GM12878 (cell line): ENCODE measurements around the gene SH2D7. TPM values are rescaled to one million over a fixed set of nuclear protein-coding genes. Genes with fewer than 3 reads are reported as not detected.
A peak's percentile ranks its signal among the peaks of the same experiment; 100 is the strongest.

Experiments used
- CREM ChIP-seq: IDR thresholded peaks from 2 replicates; pipeline ENCODE4 v1.6.1; 2014; ENCODE audit warnings: antibody characterized with exemption, low read depth
- DPF2 ChIP-seq: fragments of 450-650 bp; IDR thresholded peaks from 2 replicates; pipeline ENCODE4 v1.6.1; 2017; ENCODE audit warnings: mild to moderate bottlenecking
- EP300 ChIP-seq, 2 experiments: fragments of 150-350 bp in 1 of 2; IDR thresholded peaks; 2 replicates each; pipeline ENCODE4 v1.6.1; 2011 to 2012; ENCODE audit warnings: low read depth in 2 of 2, low read length in 2 of 2, borderline replicate concordance in 1 of 2, improper control_type of control experiment in 1 of 2, inconsistent platforms in 1 of 2; ENCODE audit not compliant: control insufficient read depth in 1 of 2
- EZH2 ChIP-seq: IDR thresholded peaks from 2 replicates; pipeline ENCODE4 v1.6.1; 2012; ENCODE audit warnings: low read depth, mild to moderate bottlenecking, control low read depth, inconsistent platforms, low read length, borderline replicate concordance; ENCODE audit not compliant: control insufficient read depth
- GABPA ChIP-seq: IDR thresholded peaks from 2 replicates; pipeline ENCODE4 v1.6.1; 2014; ENCODE audit warnings: antibody characterized with exemption, low read depth, mild to moderate bottlenecking, inconsistent platforms
- JUNB ChIP-seq: IDR thresholded peaks from 2 replicates; pipeline ENCODE4 v1.6.1; 2016; ENCODE audit warnings: antibody characterized with exemption, mild to moderate bottlenecking
- MAX ChIP-seq: IDR thresholded peaks from 2 replicates; pipeline ENCODE4 v1.6.1; 2012; ENCODE audit warnings: low read depth, low read length, improper control_type of control experiment
- NBN ChIP-seq: fragments of 450-650 bp; IDR thresholded peaks from 2 replicates; pipeline ENCODE4 v1.6.1; 2016
- NFYB ChIP-seq: IDR thresholded peaks from 2 replicates; pipeline ENCODE4 v1.6.1; 2011; ENCODE audit warnings: low read depth, mild to moderate bottlenecking, low read length, improper control_type of control experiment, moderate library complexity; ENCODE audit not compliant: insufficient read depth
- PAX8 ChIP-seq: fragments of 450-650 bp; IDR thresholded peaks from 2 replicates; pipeline ENCODE4 v1.6.1; 2017; ENCODE audit warnings: mild to moderate bottlenecking, moderate library complexity
- POLR2A ChIP-seq: IDR thresholded peaks from 2 replicates; pipeline ENCODE4 v1.6.1; 2011; ENCODE audit warnings: low read depth, mild to moderate bottlenecking, low read length
- RAD21 ChIP-seq: IDR thresholded peaks from 2 replicates; pipeline ENCODE4 v1.6.1; 2011; ENCODE audit warnings: mild to moderate bottlenecking, low read depth, low read length, moderate library complexity; ENCODE audit not compliant: insufficient read depth
- RBBP5 ChIP-seq: fragments of 200-600 bp; sonication (generic); conservative IDR thresholded peaks from 2 replicates; pipeline ENCODE4 v1.6.1; 2016
- RELA ChIP-seq: fragments of 450-650 bp; IDR thresholded peaks from 2 replicates; pipeline ENCODE4 v1.8.0; 2014; ENCODE audit warnings: borderline replicate concordance; ENCODE audit not compliant: partially characterized antibody
- SMC3 ChIP-seq: IDR thresholded peaks from 2 replicates; pipeline ENCODE4 v1.6.1; 2011; ENCODE audit warnings: low read length, improper control_type of control experiment, borderline replicate concordance
- SRF ChIP-seq, 2 experiments: IDR thresholded peaks; 2 replicates each; pipeline ENCODE4 v1.6.1; 2011; ENCODE audit warnings: low read depth in 2 of 2, low read length in 2 of 2, mild to moderate bottlenecking in 1 of 2, moderate library complexity in 1 of 2
- YBX1 ChIP-seq: fragments of 450-650 bp; IDR thresholded peaks from 2 replicates; pipeline ENCODE4 v1.6.1; 2016; ENCODE audit warnings: antibody characterized with exemption
- polyA plus RNA-seq, 11 experiments: library from polyadenylated mRNA; depleted of rRNA in 4 of 11; unstranded in 6 of 11; stranded (reverse) in 5 of 11; fragments of >200 nt; fragmentation: Nextera tagmentation in 4 of 11; fragmentation: Illumina TruSeq in 1 of 11; extraction: Ambion mirVana in 4 of 11; extraction: Trizol in 1 of 11; gene quantifications; 1 replicate in 1 of 11; 2 replicates in 10 of 11; pipeline versions ENCODE4 v1.2.1 to v1.2.3, GENCODE V29; 2011 to 2016; ENCODE audit warnings: inconsistent platforms in 2 of 11, missing spikeins in 2 of 11, low read depth in 1 of 11
- total RNA-seq, 4 experiments: library from RNA; depleted of rRNA in 3 of 4; stranded (reverse); fragments of >200 nt in 3 of 4; fragmentation: Illumina TruSeq in 1 of 4; extraction: Trizol in 1 of 4; gene quantifications; 2 replicates each; pipeline versions ENCODE4 v1.2.1 to v1.2.3, GENCODE V29; 2013 to 2021
- TF ChIP-seq, protein P1 (sequence below): fragments of 450-650 bp; IDR thresholded peaks from 2 replicates; pipeline ENCODE4 v1.6.1; 2016; ENCODE audit warnings: mild to moderate bottlenecking, moderate library complexity, borderline replicate concordance
- TF ChIP-seq, protein P2 (sequence below): fragments of 450-650 bp; IDR thresholded peaks from 2 replicates; pipeline ENCODE4 v1.6.1; 2017; ENCODE audit warnings: low read depth, mild to moderate bottlenecking, moderate library complexity
- TF ChIP-seq, protein P3 (sequence below): fragments of 450-650 bp; formaldehyde crosslinking; IDR thresholded peaks from 2 replicates; pipeline ENCODE4 v1.5.0; 2022; ENCODE audit warnings: mild to moderate bottlenecking, missing genetic modification characterization

Gene SH2D7
- total and polyA plus RNA-seq, 10 of the 15 experiments (the other 5 are each of a cell fraction or from before 2014, with no cell fraction given) = 0.04 to 0.06 TPM; not detected in 8

GRCh38 chr15:78149068-78149804 lies 56.9 kb downstream of the SH2D7 start, which contains the start of gene IDH3A (continued):
- TF ChIP-seq GABPA (peak; percentile 76), MAX (no peak; the same call in 1 of the 2 replicates), PAX8 (no peak), RAD21 (no peak), YBX1 (no peak), RBBP5 (no peak), POLR2A (peak; percentile 94), EP300 (IDR thresholded peaks at IDR 0.05; ENCODE audit: borderline replicate concordance in 1 of 2, control insufficient read depth in 1 of 2, low read depth in 2 of 2, low read length in 2 of 2) (no peak), RELA (no peak), SRF (IDR thresholded peaks at IDR 0.05; ENCODE audit: low read depth in 2 of 2, low read length in 2 of 2) (no peak), DPF2 (peak; percentile 85), JUNB (no peak), EZH2 (no peak), NFYB (peak; percentile 62; the same call in 1 of the 2 replicates), NBN (no peak; the same call in 1 of the 2 replicates), SMC3 (no peak), CREM (no peak)
- TF ChIP-seq, protein P1, sequence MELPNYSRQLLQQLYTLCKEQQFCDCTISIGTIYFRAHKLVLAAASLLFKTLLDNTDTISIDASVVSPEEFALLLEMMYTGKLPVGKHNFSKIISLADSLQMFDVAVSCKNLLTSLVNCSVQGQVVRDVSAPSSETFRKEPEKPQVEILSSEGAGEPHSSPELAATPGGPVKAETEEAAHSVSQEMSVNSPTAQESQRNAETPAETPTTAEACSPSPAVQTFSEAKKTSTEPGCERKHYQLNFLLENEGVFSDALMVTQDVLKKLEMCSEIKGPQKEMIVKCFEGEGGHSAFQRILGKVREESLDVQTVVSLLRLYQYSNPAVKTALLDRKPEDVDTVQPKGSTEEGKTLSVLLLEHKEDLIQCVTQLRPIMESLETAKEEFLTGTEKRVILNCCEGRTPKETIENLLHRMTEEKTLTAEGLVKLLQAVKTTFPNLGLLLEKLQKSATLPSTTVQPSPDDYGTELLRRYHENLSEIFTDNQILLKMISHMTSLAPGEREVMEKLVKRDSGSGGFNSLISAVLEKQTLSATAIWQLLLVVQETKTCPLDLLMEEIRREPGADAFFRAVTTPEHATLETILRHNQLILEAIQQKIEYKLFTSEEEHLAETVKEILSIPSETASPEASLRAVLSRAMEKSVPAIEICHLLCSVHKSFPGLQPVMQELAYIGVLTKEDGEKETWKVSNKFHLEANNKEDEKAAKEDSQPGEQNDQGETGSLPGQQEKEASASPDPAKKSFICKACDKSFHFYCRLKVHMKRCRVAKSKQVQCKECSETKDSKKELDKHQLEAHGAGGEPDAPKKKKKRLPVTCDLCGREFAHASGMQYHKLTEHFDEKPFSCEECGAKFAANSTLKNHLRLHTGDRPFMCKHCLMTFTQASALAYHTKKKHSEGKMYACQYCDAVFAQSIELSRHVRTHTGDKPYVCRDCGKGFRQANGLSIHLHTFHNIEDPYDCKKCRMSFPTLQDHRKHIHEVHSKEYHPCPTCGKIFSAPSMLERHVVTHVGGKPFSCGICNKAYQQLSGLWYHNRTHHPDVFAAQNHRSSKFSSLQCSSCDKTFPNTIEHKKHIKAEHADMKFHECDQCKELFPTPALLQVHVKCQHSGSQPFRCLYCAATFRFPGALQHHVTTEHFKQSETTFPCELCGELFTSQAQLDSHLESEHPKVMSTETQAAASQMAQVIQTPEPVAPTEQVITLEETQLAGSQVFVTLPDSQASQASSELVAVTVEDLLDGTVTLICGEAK = peak; percentile 60; the same call in 1 of the 2 replicates
- TF ChIP-seq, protein P2, sequence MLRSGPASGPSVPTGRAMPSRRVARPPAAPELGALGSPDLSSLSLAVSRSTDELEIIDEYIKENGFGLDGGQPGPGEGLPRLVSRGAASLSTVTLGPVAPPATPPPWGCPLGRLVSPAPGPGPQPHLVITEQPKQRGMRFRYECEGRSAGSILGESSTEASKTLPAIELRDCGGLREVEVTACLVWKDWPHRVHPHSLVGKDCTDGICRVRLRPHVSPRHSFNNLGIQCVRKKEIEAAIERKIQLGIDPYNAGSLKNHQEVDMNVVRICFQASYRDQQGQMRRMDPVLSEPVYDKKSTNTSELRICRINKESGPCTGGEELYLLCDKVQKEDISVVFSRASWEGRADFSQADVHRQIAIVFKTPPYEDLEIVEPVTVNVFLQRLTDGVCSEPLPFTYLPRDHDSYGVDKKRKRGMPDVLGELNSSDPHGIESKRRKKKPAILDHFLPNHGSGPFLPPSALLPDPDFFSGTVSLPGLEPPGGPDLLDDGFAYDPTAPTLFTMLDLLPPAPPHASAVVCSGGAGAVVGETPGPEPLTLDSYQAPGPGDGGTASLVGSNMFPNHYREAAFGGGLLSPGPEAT = no peak; the same call in 1 of the 2 replicates
- TF ChIP-seq, protein P3, sequence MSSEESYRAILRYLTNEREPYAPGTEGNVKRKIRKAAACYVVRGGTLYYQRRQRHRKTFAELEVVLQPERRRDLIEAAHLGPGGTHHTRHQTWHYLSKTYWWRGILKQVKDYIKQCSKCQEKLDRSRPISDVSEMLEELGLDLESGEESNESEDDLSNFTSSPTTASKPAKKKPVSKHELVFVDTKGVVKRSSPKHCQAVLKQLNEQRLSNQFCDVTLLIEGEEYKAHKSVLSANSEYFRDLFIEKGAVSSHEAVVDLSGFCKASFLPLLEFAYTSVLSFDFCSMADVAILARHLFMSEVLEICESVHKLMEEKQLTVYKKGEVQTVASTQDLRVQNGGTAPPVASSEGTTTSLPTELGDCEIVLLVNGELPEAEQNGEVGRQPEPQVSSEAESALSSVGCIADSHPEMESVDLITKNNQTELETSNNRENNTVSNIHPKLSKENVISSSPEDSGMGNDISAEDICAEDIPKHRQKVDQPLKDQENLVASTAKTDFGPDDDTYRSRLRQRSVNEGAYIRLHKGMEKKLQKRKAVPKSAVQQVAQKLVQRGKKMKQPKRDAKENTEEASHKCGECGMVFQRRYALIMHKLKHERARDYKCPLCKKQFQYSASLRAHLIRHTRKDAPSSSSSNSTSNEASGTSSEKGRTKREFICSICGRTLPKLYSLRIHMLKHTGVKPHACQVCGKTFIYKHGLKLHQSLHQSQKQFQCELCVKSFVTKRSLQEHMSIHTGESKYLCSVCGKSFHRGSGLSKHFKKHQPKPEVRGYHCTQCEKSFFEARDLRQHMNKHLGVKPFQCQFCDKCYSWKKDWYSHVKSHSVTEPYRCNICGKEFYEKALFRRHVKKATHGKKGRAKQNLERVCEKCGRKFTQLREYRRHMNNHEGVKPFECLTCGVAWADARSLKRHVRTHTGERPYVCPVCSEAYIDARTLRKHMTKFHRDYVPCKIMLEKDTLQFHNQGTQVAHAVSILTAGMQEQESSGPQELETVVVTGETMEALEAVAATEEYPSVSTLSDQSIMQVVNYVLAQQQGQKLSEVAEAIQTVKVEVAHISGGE (CRISPR knock-in tag) = no peak
